Thymus (tissue), 11 donors: Measurements from ENCODE around the gene KLHL8. TPM values are rescaled to one million over a fixed set of nuclear protein-coding genes. Genes with fewer than 3 reads are reported as not detected.

Experiments
- DNase-seq, 9 donors: peaks; one replicate each; pipeline ENCODE4 v3.0.0-alpha.2; 2013; ENCODE audit warnings: low spot score in 9 of 9, low read depth in 6 of 9, missing footprints in 1 of 9
- H3K27ac ChIP-seq, 2 donors: one replicate each; pipeline ENCODE4 v1.5.1; 2013; ENCODE audit warnings: control low read depth in 1 of 2, low read depth in 1 of 2, low read length in 1 of 2, mild to moderate bottlenecking in 1 of 2, moderate library complexity in 1 of 2
- H3K27me3 ChIP-seq, 2 donors: one replicate each; pipeline ENCODE4 v1.5.1; 2013; ENCODE audit warnings: low read length in 1 of 2; ENCODE audit not compliant: control insufficient read depth in 2 of 2, insufficient read depth in 1 of 2
- H3K36me3 ChIP-seq, 2 donors: one replicate each; pipeline ENCODE4 v1.5.1; 2013; ENCODE audit warnings: low read length in 1 of 2, mild to moderate bottlenecking in 1 of 2, moderate library complexity in 1 of 2; ENCODE audit not compliant: control insufficient read depth in 2 of 2, insufficient read depth in 2 of 2
- H3K4me1 ChIP-seq, 2 donors: one replicate each; pipeline ENCODE4 v1.5.1; 2013; ENCODE audit warnings: low read length in 2 of 2; ENCODE audit not compliant: control insufficient read depth in 2 of 2, insufficient read depth in 2 of 2
- H3K4me3 ChIP-seq, 2 donors: one replicate each; pipeline ENCODE4 v1.5.1; 2013; ENCODE audit warnings: low read length in 2 of 2, control low read depth in 1 of 2, mild to moderate bottlenecking in 1 of 2
- H3K9me3 ChIP-seq, 2 donors: one replicate each; pipeline ENCODE4 v1.5.1; 2013; ENCODE audit warnings: low read length in 1 of 2, mild to moderate bottlenecking in 1 of 2; ENCODE audit not compliant: control insufficient read depth in 2 of 2, insufficient read depth in 1 of 2
- WGBS: extraction: QIAGEN DNeasy Blood & Tissue Kit; methylation state at CpG from one replicate; pipeline ENCODE4 v1.1.7; 2013; 5-methylcytosine and 5-hydroxymethylcytosine counted together
- polyA plus RNA-seq: library from polyadenylated mRNA; stranded (reverse); fragments of 200-250 nt; gene quantifications from one replicate; pipeline ENCODE4 v1.2.3, GENCODE V29; 2013
- total RNA-seq: library from RNA; stranded (reverse); fragments of 120-200 nt; gene quantifications from one replicate; pipeline ENCODE4 v1.2.4, GENCODE V29; 2013
- donor health status: healthy.

KLHL8 gene
- total and polyA plus RNA-seq, 2 donors, result 4.2 to 9.1 TPM

GRCh38 chr4:87255755-87256154 lies 35.3 kb upstream of the KLHL8 start:
- Histone ChIP-seq H3K4me1 (no peaks in the 10 kb centered on the region), H3K4me3 (no peak overlapping the region), H3K9me3 (no peaks in the 10 kb centered on the region), H3K27ac (no peak overlapping the region), H3K27me3 (no peaks in the 10 kb centered on the region), H3K36me3 (no peaks in the 10 kb centered on the region)
- 97% methylated on average over 1 of the region's 1 CpG for WGBS
- no peak for DNase-seq

GRCh38 chr4:87251106-87251505 lies 30.7 kb upstream of the KLHL8 start:
- Histone ChIP-seq H3K9me3 (no peaks in the 10 kb centered on the region), H3K36me3 (no peaks in the 10 kb centered on the region)
- WGBS, result 92% methylated on average over 6 of the region's 6 CpGs

GRCh38 chr4:87250294-87250693 lies 29.9 kb upstream of the KLHL8 start:
- no peaks in the 10 kb centered on the region for H3K4me1 ChIP-seq
- no peak overlapping the region for H3K27ac ChIP-seq
- no peaks in the 10 kb centered on the region for H3K36me3 ChIP-seq
- 97% methylated on average over 5 of the region's 5 CpGs for WGBS
- no peaks in the 10 kb centered on the region for H3K9me3 ChIP-seq
- DNase-seq, result no peak
- no peak overlapping the region for H3K4me3 ChIP-seq
- H3K27me3 ChIP-seq, result no peaks in the 10 kb centered on the region

More at GRCh38 chr4:87251106-87251505, 30.7 kb upstream of the KLHL8 start:
- Histone ChIP-seq H3K27me3 (no peaks in the 10 kb centered on the region), H3K4me3 (no peak overlapping the region), H3K27ac (no peak overlapping the region), H3K4me1 (no peaks in the 10 kb centered on the region)
- DNase-seq, result no peak

- Histone ChIP-seq H3K4me1 (no peaks in the 10 kb centered on the region), H3K4me3 (no peak overlapping the region), H3K36me3 (no peaks in the 10 kb centered on the region), H3K27me3 (no peaks in the 10 kb centered on the region), H3K9me3 (no peaks in the 10 kb centered on the region), H3K27ac (no peak overlapping the region)
- DNase-seq, result no peak
- 92% methylated on average over 2 of the region's 2 CpGs for WGBS
Observed at GRCh38 chr4:87249332-87250019, 29.1 kb upstream of the KLHL8 start.

GRCh38 chr4:87243426-87244053 lies 23.1 kb upstream of the KLHL8 start:
- no peak for DNase-seq
- H3K27me3 ChIP-seq, result no peaks in the 10 kb centered on the region
- no peak overlapping the region for H3K4me3 ChIP-seq
- H3K36me3 ChIP-seq, result no peaks in the 10 kb centered on the region
- WGBS, result 93% methylated on average over 2 of the region's 2 CpGs
- no peak overlapping the region for H3K27ac ChIP-seq
- peaks cover 0 to 8% of the 10 kb centered on the region in 2 donors for H3K9me3 ChIP-seq
- H3K4me1 ChIP-seq, result no peaks in the 10 kb centered on the region

- peaks cover 0 to 8% of the 10 kb centered on the region in 2 donors for H3K9me3 ChIP-seq
- H3K27me3 ChIP-seq, result no peaks in the 10 kb centered on the region
- no peaks in the 10 kb centered on the region for H3K36me3 ChIP-seq
- H3K4me1 ChIP-seq, result no peaks in the 10 kb centered on the region
- 88% methylated on average over 1 of the region's 1 CpG for WGBS
- no peak for DNase-seq
- no peak overlapping the region for H3K27ac ChIP-seq
- no peak overlapping the region for H3K4me3 ChIP-seq
Observed at GRCh38 chr4:87241336-87241735, 20.9 kb upstream of the KLHL8 start.

- no peak for DNase-seq
- Histone ChIP-seq H3K4me3 (no peak overlapping the region), H3K36me3 (no peaks in the 10 kb centered on the region), H3K27ac (no peak overlapping the region), H3K4me1 (no peaks in the 10 kb centered on the region), H3K27me3 (no peaks in the 10 kb centered on the region), H3K9me3 (peaks cover 0 to 8% of the 10 kb centered on the region in 2 donors)
- WGBS, result 64% methylated on average over 1 of the region's 1 CpG
Observed at GRCh38 chr4:87240341-87240740, 19.9 kb upstream of the KLHL8 start.

GRCh38 chr4:87239821-87240220 lies 19.4 kb upstream of the KLHL8 start:
- Histone ChIP-seq H3K4me3 (no peak overlapping the region), H3K27ac (no peak overlapping the region), H3K27me3 (no peaks in the 10 kb centered on the region), H3K36me3 (no peaks in the 10 kb centered on the region), H3K4me1 (no peaks in the 10 kb centered on the region), H3K9me3 (peaks cover 0 to 8% of the 10 kb centered on the region in 2 donors)
- DNase-seq, result no peak

- WGBS, result 95% methylated on average over 5 of the region's 5 CpGs
- Histone ChIP-seq H3K27me3 (no peaks in the 10 kb centered on the region), H3K4me3 (no peak overlapping the region), H3K36me3 (no peaks in the 10 kb centered on the region), H3K27ac (no peak overlapping the region), H3K4me1 (no peaks in the 10 kb centered on the region), H3K9me3 (peaks cover 0 to 8% of the 10 kb centered on the region in 2 donors)
- no peak for DNase-seq
Observed at GRCh38 chr4:87239194-87239593, 18.8 kb upstream of the KLHL8 start.
